Measurements from ENCODE around the gene PEBP1.

PEBP1 gene

DNA sequence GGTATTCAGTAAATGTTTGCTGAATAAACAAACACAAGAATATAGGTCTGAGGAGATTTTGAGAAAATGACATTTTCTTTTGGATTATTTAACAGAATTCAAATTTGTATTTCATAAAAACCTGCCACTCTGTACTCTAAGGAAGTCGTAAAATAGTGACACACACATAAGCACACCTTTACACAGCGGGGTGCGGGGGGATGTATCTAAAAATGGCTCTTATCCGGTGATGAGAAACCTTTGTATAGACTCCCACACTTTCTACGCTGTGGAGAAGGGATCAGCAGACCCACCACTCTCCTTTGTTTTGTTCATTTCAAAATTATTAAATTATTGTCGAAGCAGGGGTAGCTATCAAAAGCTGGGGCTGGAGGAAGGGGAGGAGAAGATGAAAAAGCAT is 58.0 kb downstream of the PEBP1 start:
- DNase-seq (ENCODE audit: low read depth): no peak

Measured in GM04503 (cell line).